Measurements from ENCODE around the gene ESRRB. TPM values are rescaled to one million over a fixed set of nuclear protein-coding genes. Genes with fewer than 3 reads are reported as not detected.

ESRRB gene
- total RNA-seq, 4 donors from 2014 or later: 0.27 TPM; not detected in 3

DNA sequence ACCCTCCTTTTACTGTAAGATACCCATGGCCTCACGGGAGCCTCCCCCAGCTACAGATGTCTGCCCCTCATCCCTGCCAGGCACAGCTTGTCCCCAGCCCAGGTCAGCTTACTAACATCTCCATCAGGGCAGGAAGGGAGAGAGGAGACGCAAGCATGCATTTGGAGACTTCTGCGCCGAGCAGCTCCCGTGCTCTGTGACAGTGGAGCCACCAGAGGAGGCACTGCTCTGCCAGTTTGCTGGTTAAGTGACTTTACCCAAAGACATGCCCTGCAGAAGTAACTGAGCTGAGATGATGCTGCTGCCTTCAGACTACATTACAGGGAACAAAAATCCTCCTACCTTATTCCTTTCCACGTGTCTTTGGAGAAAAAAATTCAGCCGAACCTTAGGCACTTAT is 133.4 kb downstream of the ESRRB start:
- WGBS, 2 donors (ENCODE audit: low coverage in 1 of 2): 72% methylated on average over 4 of the region's 7 CpGs; no CpG with 5 or more reads in 1 of the 2 donors
- Histone ChIP-seq H3K4me3 (no peak overlapping the region), H3K27ac (no peak overlapping the region), H3K9me3 (no peaks in the 10 kb centered on the region), H3K4me1 (no peaks in the 10 kb centered on the region), H3K36me3 (no peaks in the 10 kb centered on the region), H3K27me3 (peaks cover 2% of the 10 kb centered on the region)
- in situ Hi-C loops (cut with MboI; ENCODE audit: low pct_ligation_motif_present in 1 of 4, low pct_unique_long_range_greater_than_20kb in 1 of 4, low sequenced_read_pairs in 3 of 4): no loop called here
- no peak for DNase-seq
- intact Hi-C loops (cut with DNase I; ENCODE audit: low total_unique reads): no loop called here
- no peak for TF ChIP-seq EP300 (IDR thresholded peaks at IDR 0.05; ENCODE audit: low read depth)
- TF ChIP-seq POLR2AphosphoS5 (IDR thresholded peaks at IDR 0.05): no peak
- TF ChIP-seq, protein P1, sequence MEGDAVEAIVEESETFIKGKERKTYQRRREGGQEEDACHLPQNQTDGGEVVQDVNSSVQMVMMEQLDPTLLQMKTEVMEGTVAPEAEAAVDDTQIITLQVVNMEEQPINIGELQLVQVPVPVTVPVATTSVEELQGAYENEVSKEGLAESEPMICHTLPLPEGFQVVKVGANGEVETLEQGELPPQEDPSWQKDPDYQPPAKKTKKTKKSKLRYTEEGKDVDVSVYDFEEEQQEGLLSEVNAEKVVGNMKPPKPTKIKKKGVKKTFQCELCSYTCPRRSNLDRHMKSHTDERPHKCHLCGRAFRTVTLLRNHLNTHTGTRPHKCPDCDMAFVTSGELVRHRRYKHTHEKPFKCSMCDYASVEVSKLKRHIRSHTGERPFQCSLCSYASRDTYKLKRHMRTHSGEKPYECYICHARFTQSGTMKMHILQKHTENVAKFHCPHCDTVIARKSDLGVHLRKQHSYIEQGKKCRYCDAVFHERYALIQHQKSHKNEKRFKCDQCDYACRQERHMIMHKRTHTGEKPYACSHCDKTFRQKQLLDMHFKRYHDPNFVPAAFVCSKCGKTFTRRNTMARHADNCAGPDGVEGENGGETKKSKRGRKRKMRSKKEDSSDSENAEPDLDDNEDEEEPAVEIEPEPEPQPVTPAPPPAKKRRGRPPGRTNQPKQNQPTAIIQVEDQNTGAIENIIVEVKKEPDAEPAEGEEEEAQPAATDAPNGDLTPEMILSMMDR (IDR thresholded peaks at IDR 0.05): no peak
- TF ChIP-seq POLR2A (IDR thresholded peaks at IDR 0.05): no peak

DNA sequence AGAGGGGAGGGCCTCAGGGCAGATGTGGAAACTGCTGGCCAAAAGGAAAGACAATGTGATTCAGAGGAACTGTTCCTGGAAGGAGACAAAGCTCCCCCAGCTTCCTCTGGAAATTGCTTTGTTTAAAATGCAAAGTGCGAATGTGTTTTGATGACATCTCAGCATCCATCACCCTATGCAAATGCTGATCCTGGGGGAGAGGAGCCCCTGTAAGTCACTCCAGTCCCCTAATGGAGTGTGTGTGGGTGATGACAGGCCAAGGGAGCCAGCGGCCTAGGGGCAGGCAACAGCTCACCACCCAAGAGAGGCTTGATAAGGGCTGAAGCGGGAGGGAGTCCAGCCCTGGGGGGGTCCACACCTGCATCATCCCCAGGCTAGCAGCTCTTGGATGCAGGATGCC is 134.2 kb downstream of the ESRRB start:
- Histone ChIP-seq H3K36me3 (no peaks in the 10 kb centered on the region), H3K27ac (no peak overlapping the region), H3K27me3 (peaks cover 3% of the 10 kb centered on the region), H3K4me1 (no peaks in the 10 kb centered on the region), H3K9me3 (no peaks in the 10 kb centered on the region), H3K4me3 (no peak overlapping the region)
- TF ChIP-seq POLR2AphosphoS5 (IDR thresholded peaks at IDR 0.05) (no peak), POLR2A (IDR thresholded peaks at IDR 0.05) (no peak), EP300 (IDR thresholded peaks at IDR 0.05; ENCODE audit: low read depth) (no peak)
- TF ChIP-seq, protein P1 (IDR thresholded peaks at IDR 0.05): no peak
- no peak for DNase-seq
- intact Hi-C loops (cut with DNase I; ENCODE audit: low total_unique reads): no loop called here
- WGBS, 2 donors (ENCODE audit: low coverage in 1 of 2): 56 to 100% methylated on average over 1 to 3 of the region's 3 CpGs
- in situ Hi-C loops (cut with MboI; ENCODE audit: low pct_ligation_motif_present in 1 of 4, low pct_unique_long_range_greater_than_20kb in 1 of 4, low sequenced_read_pairs in 3 of 4): no loop called here

DNA sequence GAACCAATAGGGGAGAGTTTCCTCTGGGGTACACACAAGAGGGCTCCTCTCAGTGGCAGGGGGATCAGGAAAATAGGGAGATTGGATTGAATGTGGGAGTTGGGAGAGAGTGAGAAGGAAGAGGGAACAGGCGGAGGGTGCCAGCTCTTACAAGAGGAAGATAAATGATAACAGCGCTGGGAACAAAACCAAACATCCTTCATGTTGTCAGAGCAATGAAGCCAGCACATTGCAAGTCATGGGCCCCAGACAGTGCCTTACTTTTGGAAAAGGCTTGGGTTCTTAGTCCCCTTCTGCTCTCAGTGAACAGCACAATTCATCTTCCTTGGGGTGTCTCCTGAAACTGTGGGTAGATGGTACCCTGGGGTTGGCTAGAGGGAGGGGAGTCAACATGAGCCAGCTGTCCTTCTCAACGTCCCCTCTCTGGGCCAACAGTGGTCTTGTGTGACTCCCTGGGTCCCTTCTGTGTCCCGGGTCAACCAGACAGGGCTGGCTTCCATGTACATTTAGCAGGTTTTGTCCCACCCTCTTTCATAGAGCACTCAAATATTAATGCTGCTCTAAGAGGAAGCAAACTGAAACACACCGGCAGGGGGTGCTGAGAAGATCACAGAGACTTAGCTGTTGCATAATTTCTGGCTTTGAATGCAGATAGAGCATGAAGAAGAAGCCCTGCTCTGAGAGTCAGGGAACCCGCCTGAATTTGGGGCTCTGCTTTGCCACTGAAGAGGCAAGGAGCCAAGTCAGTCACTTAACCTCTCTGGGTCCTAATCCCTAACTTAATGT is 138.5 kb downstream of the ESRRB start:
- no peak for TF ChIP-seq POLR2AphosphoS5 (IDR thresholded peaks at IDR 0.05)
- TF ChIP-seq, protein P1 (IDR thresholded peaks at IDR 0.05): peak in 1 of 5 experiments; percentile 6
- no peak for TF ChIP-seq EP300 (IDR thresholded peaks at IDR 0.05; ENCODE audit: low read depth)
- Histone ChIP-seq H3K9me3 (no peaks in the 10 kb centered on the region), H3K27me3 (peaks cover 3% of the 10 kb centered on the region), H3K4me1 (no peaks in the 10 kb centered on the region), H3K4me3 (no peak overlapping the region), H3K36me3 (no peaks in the 10 kb centered on the region), H3K27ac (no peak overlapping the region)
- in situ Hi-C loops (cut with MboI; ENCODE audit: low pct_ligation_motif_present in 1 of 4, low pct_unique_long_range_greater_than_20kb in 1 of 4, low sequenced_read_pairs in 3 of 4): no loop called here
- no peak for DNase-seq
- 59 to 86% methylated on average over 2 to 6 of the region's 6 CpGs for WGBS, 2 donors (ENCODE audit: low coverage in 1 of 2)
- intact Hi-C loops (cut with DNase I; ENCODE audit: low total_unique reads): no loop called here

DNA sequence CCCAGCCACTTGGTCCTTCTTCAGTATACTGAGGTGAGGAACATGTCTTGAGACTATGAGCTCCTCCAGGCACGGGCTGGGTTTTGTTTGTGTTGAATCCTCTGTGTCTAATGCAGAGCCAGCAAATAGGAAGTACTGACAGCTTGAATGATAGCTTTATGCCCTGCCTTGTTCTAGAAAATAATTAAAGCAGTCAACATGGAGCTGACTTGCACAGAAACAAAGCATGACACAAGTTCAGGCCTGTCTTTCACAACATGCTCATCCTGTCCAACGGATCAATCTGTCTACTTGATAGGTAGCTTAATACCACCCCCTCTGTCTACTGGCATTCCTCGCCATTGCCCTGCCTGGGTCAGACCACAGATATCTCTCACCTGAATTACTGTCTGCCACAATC is 140.9 kb downstream of the ESRRB start:
- Histone ChIP-seq H3K27ac (no peak overlapping the region), H3K36me3 (no peaks in the 10 kb centered on the region), H3K27me3 (peaks cover 3% of the 10 kb centered on the region), H3K4me1 (no peaks in the 10 kb centered on the region), H3K4me3 (no peak overlapping the region), H3K9me3 (no peaks in the 10 kb centered on the region)
- DNase-seq: no peak
- TF ChIP-seq POLR2A (IDR thresholded peaks at IDR 0.05): no peak
- TF ChIP-seq EP300 (IDR thresholded peaks at IDR 0.05; ENCODE audit: low read depth): no peak
- no peak for TF ChIP-seq POLR2AphosphoS5 (IDR thresholded peaks at IDR 0.05)
- TF ChIP-seq, protein P1 (IDR thresholded peaks at IDR 0.05): no peak
- in situ Hi-C loops (cut with MboI; ENCODE audit: low pct_ligation_motif_present in 1 of 4, low pct_unique_long_range_greater_than_20kb in 1 of 4, low sequenced_read_pairs in 3 of 4): no loop called here
- WGBS, 2 donors (ENCODE audit: low coverage in 1 of 2): 51 to 61% methylated on average over 2 to 3 of the region's 3 CpGs
- intact Hi-C loops (cut with DNase I; ENCODE audit: low total_unique reads): no loop called here

All from transverse colon (tissue), 4 donors.